HG03442 (cell line): ENCODE results near the gene CTAGE4.
"Not testable (repeated sequence)": the region's sequence is repeated elsewhere in the genome, so short reads cannot be mapped to it uniquely, and the experiment has no call there.

Source experiments
- ATAC-seq: cut with Tn5 transposase; IDR thresholded peaks from one replicate; pipeline ENCODE4 v1.9.1; 2021; ENCODE audit warnings: mild to moderate bottlenecking, moderate library complexity; ENCODE audit not compliant: unreplicated experiment

The CTAGE4 gene

GRCh38 chr7:144183166-144183565 is at the start of gene CTAGE4:
CTAGE4 (plus strand) TSS chr7:144183466; CDS start chr7:144183504, 38 bp downstream.
- ATAC-seq, result not testable (repeated sequence)

GRCh38 chr7:144134116-144134515 is 49.1 kb upstream of the CTAGE4 start:
- ATAC-seq, result no peak

DNA sequence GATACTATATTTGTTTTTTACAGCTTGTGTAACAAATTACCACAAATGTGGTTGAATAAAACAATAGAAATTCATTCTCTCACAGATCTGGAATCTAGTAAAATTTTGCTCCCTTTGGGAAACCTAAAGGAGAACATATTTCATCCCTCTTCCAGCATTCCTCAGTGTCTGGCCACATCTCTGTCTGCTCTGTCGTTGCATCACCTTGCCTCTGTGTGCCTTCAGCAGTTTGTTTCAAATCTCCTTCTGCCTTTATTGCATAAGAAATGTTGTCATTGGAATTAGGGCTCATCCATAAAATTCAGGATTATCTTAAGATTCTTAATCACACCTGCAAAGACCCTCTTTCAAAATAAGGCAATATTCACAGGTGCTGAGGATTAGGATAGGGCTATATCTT is 45.8 kb upstream of the CTAGE4 start:
- no peak for ATAC-seq

DNA sequence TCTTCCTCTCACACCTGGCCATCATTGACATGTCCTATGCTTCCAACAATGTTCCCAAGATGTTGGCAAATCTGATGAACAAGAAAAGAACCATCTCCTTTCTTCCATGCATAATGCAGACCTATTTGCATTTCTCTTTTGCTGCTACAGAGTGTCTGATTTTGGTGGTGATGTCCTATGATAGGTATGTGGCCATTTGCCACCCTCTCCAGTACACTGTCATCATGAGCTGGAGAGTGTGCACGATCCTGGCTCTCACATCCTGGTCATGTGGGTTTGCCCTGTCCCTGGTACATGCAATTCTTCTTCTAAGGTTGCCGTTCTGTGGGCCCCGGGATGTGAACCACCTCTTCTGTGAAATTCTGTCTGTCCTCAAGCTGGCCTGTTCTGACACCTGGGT is 41.1 kb upstream of the CTAGE4 start:
- no peak for ATAC-seq

- no peak for ATAC-seq
These were observed 38.8 kb upstream of the CTAGE4 start for GRCh38 chr7:144144426-144144825.

DNA sequence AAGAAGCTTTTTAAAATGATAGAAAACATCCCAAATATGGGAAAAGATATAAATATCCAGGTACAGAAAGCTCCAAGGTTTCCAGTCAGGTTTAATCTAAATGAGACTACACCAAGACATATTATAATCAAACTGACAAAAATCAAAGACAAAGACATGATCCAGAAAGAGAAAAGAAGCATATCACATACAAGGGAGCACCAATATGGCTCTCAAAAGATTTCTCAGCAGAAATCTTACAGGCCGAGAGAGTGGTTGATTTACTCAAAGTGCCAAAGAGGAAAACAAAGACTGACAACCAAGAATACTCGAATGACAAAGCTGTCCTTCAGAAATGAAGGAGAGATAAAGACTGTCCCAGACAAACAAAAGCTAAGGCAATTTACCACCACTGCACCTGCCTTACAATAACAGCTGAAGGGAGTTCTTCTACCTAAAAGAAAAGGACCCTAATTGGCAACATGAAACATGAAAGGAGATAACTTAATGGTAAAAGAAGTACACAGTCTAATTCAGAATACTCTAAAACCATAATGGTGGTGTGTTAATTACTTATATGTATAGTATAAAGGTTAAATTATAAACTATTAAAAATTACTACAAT is 34.9 kb upstream of the CTAGE4 start:
- no peak for ATAC-seq

GRCh38 chr7:144158861-144159260 is 24.4 kb upstream of the CTAGE4 start:
- ATAC-seq, result no peak

- ATAC-seq, result no peak
These were observed 18.5 kb upstream of the CTAGE4 start for GRCh38 chr7:144164784-144165183.

DNA sequence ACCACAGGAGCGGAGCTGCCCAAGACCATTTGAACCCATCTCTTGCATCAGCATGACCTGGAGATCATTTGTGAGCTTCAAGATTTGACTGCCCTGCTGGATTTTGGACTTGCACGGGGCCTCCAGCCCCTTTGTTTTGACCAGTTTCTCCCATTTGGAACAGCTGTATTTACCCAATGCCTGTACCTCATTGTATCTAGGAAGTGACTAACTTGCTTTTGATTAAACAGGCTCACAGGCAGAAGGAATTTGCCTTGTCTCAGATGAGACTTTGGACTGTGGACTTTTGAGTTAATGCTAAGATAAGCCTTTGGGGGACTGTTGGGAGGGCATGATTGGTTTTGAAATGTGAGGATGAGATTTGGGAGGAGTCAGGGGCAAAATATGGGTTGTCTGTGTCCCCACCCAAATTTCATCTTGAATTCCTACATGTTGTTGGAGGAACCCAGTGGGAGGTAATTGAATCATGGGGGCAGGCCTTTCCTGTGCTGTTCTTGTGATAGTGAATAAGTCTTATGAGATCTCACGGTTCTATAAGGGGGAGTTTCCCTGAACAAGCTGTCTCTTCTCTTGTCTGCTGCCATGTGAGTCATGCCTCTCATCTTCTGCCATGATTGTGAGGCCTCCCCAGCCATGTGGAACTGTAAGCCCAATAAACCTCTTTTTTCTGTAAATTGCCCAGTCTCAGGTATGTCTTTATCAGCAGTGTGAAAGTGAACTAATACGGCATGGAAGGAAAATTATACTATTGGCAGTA is 11.5 kb upstream of the CTAGE4 start:
- not testable (repeated sequence) for ATAC-seq

GRCh38 chr7:144174613-144175012 is 8.7 kb upstream of the CTAGE4 start:
- ATAC-seq, result no peak

GRCh38 chr7:144178380-144179164 is 4.7 kb upstream of the CTAGE4 start:
- ATAC-seq, result peak; percentile 99

DNA sequence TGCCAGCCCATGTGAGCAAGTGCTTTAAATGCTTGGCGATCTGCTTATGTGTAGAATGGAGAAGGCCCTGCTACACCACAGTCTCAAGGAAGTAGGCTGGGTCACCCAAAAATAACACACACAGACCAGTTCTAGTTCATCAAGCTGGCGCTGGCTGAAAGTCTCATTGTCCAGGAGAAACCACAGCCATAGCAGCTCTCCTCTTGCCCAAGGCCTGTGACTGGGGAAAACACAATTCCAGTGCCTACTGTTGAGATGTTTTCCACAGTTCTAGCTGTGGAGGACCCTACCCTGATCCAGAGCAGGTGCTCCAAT is 4.1 kb upstream of the CTAGE4 start:
- not testable (repeated sequence) for ATAC-seq

DNA sequence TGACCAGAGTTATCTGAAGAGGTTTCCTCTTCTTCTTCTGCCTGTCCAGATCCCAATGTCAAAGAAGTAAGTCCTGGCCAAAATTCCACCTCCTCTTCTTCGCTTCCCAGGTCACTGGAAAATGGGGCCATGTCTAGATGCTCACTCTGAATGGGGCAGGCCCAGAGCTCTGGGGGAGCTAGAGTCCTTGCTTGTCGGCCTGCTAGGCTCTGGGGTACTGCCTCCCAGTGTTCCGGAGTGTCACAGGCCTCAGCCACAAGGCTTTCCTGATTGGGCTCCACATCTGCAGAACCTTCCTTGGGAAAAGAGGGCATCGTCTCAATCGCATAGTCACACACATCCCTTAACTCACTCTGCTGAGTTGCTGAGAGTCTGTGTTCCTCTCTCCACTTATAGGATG is 4.6 kb downstream of the CTAGE4 start:
- ATAC-seq, result not testable (repeated sequence)

DNA sequence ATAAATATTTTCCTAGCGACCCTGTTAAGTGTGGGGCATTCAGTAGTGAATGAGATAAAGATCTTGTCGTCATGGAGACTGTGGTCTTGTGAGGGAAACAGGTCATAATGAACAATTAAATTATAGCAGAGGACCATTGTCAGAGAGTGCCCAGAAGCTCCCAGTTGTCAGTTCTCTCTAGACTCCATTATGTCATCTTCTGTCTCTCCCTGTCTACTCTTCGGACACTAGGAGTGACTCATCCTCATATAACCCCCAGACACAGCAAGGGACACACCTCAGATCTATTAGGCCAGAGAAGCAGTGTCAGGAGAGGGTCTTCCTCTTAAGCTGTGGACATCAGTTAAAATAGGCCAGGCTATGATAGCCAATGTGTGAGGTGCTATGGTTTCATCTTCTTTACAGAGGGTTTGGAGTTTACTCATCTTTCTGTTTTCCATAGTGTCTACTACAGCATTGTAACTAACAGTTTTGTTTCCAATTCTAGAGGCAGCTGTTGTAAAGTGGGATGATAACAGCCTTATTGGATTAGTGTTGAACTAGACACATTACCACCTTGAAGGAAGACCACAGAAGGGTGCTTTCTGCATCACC is 5.4 kb downstream of the CTAGE4 start:
- not testable (repeated sequence) for ATAC-seq

- not testable (repeated sequence) for ATAC-seq
These were observed 10.5 kb downstream of the CTAGE4 start for GRCh38 chr7:144193782-144194181.

GRCh38 chr7:144194453-144194852 is 11.2 kb downstream of the CTAGE4 start:
- ATAC-seq, result not testable (repeated sequence)

DNA sequence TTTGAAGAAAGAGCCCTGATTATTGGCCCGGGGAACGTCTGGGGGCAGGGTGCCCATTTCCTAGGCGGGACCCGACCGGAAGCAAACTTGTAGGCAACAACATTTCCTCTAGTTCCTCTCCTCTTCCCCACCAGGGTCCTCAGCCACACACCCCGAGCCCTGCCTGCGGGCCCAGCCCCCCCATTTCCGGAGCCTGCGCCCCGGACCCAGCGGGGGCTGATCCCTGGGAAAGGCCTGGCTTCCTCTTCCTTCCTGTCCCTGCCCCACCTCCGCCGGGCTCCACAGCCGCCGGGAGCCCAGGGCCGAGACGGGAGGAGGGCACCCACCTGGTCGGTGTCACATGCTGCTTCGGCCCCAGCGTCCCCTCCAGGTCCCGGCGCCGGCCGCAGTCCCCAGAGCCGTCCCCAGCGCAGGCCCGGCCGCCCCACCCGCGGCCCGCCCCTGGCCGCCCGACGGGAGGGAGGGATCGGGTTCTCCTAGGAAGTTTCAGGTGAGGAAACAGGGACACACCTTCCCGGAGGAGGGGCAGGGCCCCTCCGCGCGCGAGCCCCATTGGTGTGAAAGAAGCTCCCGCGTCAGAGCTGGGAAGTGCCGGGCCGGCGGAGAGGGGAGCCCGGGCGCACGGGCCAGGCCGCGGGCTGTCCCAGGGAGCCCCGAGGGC is 12.1 kb downstream of the CTAGE4 start, which contains the start of gene ARHGEF35:
ARHGEF35 (minus strand) TSS at position 622 of the 661 bp plus-strand sequence. CDS start 7,450 bp downstream, outside the sequence.
- ATAC-seq, result peak; percentile 55

DNA sequence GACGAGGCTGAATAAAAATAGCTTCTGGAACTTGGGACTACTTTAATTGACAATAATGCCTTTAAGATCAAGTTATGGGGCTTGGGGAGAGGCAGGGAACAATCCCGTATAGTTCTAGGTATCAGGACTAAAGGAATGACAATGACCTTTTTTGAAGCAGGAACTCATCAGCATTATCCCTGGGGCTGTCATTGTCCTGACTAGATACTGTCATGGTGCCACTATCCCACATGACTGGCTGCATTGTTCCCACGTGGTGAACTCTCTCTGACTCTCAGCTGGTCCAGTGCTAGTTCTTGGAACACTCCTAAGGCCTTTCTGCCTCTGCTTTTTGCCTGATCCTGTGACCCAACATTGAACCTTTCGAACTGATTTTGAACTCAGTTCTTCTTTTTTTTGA is 15.7 kb downstream of the CTAGE4 start:
- not testable (repeated sequence) for ATAC-seq

- peak; percentile 28 for ATAC-seq
These were observed 18.7 kb downstream of the CTAGE4 start for GRCh38 chr7:144201978-144202377.

DNA sequence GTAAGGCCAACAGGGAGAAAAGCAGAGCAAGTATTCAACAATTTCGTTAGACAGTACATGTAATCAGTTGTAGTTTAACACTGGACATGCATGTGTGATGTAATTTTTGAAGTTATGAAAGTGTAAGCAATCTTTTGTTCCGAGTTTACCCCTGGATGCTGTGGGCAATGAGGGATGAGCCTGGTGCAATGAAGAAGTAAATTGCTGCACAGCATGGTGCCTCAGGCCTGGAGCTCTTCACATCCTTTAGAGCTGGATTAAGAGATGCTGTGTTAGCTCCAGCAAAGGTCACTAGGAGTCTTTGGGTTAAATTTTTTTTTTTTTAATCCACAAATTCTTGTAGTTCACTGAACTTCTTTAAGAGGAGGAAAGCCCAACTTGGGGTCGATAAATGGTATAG is 19.8 kb downstream of the CTAGE4 start:
- not testable (repeated sequence) for ATAC-seq

DNA sequence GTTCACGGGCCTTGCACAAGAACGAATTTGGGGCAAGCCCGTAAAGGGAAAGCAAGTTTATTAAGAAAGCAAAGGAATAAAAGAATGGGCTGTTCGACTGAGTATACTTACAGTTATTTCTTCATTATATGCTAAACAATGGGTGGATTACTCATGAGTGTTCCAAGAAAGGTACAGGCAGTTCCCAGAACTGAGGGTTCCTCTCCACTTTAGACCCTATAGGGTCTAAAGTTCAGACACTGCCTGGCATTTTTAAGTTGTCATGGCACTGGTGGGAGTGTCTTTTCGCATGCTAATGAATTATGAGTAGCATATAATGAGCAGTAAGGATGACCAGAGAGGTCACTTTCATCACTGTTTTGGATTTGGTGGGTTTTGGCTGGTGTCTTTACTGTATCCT is 22.0 kb downstream of the CTAGE4 start:
- not testable (repeated sequence) for ATAC-seq
